Hepatocyte (in vitro differentiated cells): ENCODE results near the gene STKLD1. TPM values are rescaled to one million over a fixed set of nuclear protein-coding genes. Genes with fewer than 3 reads are reported as not detected.

Experiments used
- DNase-seq: peaks from one replicate; pipeline ENCODE4 v3.0.0-alpha.2; 2016; ENCODE audit warnings: low spot score
- H2AFZ ChIP-seq: fragments of 200-600 bp; sonication (generic); 2 replicates; pipeline ENCODE4 v1.6.0; 2016; ENCODE audit warnings: antibody characterized with exemption, mild to moderate bottlenecking
- H3K27ac ChIP-seq: fragments of 200-600 bp; sonication (generic); 2 replicates; pipeline ENCODE4 v1.5.1; 2016; ENCODE audit warnings: mild to moderate bottlenecking
- H3K27me3 ChIP-seq: fragments of 200-600 bp; sonication (generic); 2 replicates; pipeline ENCODE4 v1.6.1; 2016
- H3K36me3 ChIP-seq: fragments of 200-600 bp; sonication (generic); replicated peaks from 2 replicates; pipeline ENCODE4 v1.5.1; 2016; ENCODE audit warnings: low read depth; ENCODE audit not compliant: insufficient read depth
- H3K4me1 ChIP-seq: fragments of 200-600 bp; sonication (generic); 2 replicates; pipeline ENCODE4 v1.5.1; 2016; ENCODE audit warnings: mild to moderate bottlenecking, moderate library complexity; ENCODE audit not compliant: insufficient read depth
- H3K4me2 ChIP-seq: fragments of 200-600 bp; sonication (generic); 2 replicates; pipeline ENCODE4 v1.6.0; 2016
- H3K4me3 ChIP-seq: fragments of 200-600 bp; sonication (generic); 2 replicates; pipeline ENCODE4 v1.5.1; 2016; ENCODE audit warnings: mild to moderate bottlenecking
- H3K79me2 ChIP-seq: fragments of 200-600 bp; sonication (generic); 2 replicates; pipeline ENCODE4 v1.6.0; 2017; ENCODE audit warnings: mild to moderate bottlenecking
- H3K9me2 ChIP-seq: fragments of 200-600 bp; sonication (generic); replicated peaks from 2 replicates; pipeline ENCODE4 v1.6.0; 2017; ENCODE audit warnings: mild to moderate bottlenecking; ENCODE audit not compliant: insufficient read depth
- H3K9me3 ChIP-seq: fragments of 200-600 bp; sonication (generic); 2 replicates; pipeline ENCODE4 v1.5.1; 2016; ENCODE audit warnings: low read depth, mild to moderate bottlenecking
- H4K20me1 ChIP-seq: fragments of 200-600 bp; sonication (generic); 2 replicates; pipeline ENCODE4 v1.6.0; 2016; ENCODE audit warnings: mild to moderate bottlenecking; ENCODE audit not compliant: insufficient read depth, poor library complexity, severe bottlenecking
- EZH2 ChIP-seq: fragments of 200-600 bp; sonication (generic); IDR thresholded peaks from 2 replicates; pipeline ENCODE4 v1.6.1; 2016; ENCODE audit warnings: antibody characterized with exemption, mild to moderate bottlenecking, borderline replicate concordance
- EZH2phosphoT487 ChIP-seq: fragments of 200-600 bp; sonication (generic); IDR thresholded peaks from one replicate; pipeline ENCODE4 v1.6.1; 2018; ENCODE audit warnings: antibody characterized with exemption, mild to moderate bottlenecking, low read depth, moderate library complexity; ENCODE audit not compliant: unreplicated experiment, severe bottlenecking
- WGBS: methylation state at CpG from one replicate; pipeline ENCODE4 v1.1.6; 2016; ENCODE audit warnings: low lambda C conversion rate; ENCODE audit errors: missing lambda C conversion rate; 5-methylcytosine and 5-hydroxymethylcytosine counted together
- polyA plus RNA-seq: library from polyadenylated mRNA; unstranded; fragments of >200 nt; fragmentation: Nextera tagmentation; extraction: Ambion mirVana; gene quantifications from 2 replicates; pipeline ENCODE4 v1.2.1, GENCODE V29; 2016
- total RNA-seq: library from RNA; depleted of rRNA; stranded (reverse); fragments of >200 nt; gene quantifications from 2 replicates; pipeline ENCODE4 v1.2.3, GENCODE V29; 2014
- TF ChIP-seq, protein P1 (sequence below): fragments of 200-600 bp; sonication (generic); IDR thresholded peaks from 2 replicates; pipeline ENCODE4 v1.5.1; 2016; ENCODE audit warnings: antibody characterized with exemption, mild to moderate bottlenecking; ENCODE audit not compliant: poor library complexity

STKLD1 gene
- total and polyA plus RNA-seq, 2 experiments from 2014 or later = 0.10 to 2.5 TPM

DNA sequence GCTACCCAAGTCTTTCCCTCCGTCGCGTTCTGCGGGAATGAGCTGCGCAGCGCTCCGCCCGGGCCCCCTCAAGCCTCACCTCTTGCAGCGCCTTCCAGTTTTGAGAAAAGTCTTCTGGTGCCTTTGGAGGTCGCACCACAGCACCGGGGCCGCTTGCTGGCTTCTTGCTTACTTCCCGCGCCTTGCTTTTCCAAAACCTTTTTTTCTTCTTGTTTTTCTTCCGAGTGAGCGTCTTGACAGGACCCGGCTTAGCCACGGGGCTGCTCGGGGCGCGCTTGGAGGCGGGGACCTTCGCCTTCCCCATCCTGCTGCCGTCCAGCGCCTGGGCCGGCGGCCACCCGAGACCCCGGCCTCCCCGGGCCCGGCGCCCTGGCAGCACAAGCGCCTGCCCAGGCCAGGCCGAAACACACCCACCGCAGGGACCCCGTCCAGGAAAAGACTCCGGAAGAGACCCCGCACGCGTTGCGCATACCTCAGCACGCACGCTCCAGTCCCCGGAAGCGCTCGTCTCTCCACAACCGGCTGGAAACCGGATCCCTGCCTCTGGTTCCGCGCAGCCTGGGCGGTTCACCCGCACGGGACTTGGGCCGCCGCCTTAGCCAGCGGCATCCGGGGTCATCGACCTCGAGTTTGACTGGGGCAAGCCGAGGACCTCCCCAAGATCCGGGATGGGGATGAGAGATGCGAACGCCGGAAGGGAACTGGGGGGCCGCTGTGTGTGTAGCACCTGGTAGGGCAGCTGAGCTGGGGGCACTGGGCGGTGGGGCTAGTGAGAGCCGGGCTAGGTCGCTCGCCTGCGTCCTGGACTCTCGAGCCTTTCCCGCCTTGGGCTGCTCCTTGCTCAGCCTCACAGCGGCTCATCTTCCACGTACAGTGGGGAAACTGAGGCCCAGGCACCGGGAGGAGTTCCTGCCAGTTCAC lies 41.6 kb downstream of the STKLD1 start, which contains the start of gene REXO4:
Gene REXO4 (minus strand): TSS at position 470 of the 921 bp plus-strand sequence. CDS start 166 bp downstream, at position 304.
- TF ChIP-seq, protein P1, sequence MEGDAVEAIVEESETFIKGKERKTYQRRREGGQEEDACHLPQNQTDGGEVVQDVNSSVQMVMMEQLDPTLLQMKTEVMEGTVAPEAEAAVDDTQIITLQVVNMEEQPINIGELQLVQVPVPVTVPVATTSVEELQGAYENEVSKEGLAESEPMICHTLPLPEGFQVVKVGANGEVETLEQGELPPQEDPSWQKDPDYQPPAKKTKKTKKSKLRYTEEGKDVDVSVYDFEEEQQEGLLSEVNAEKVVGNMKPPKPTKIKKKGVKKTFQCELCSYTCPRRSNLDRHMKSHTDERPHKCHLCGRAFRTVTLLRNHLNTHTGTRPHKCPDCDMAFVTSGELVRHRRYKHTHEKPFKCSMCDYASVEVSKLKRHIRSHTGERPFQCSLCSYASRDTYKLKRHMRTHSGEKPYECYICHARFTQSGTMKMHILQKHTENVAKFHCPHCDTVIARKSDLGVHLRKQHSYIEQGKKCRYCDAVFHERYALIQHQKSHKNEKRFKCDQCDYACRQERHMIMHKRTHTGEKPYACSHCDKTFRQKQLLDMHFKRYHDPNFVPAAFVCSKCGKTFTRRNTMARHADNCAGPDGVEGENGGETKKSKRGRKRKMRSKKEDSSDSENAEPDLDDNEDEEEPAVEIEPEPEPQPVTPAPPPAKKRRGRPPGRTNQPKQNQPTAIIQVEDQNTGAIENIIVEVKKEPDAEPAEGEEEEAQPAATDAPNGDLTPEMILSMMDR = no peak
- no peak for TF ChIP-seq EZH2
- TF ChIP-seq EZH2phosphoT487 = no peak
- Histone ChIP-seq H3K27me3 (no peaks in the 10 kb centered on the region), H3K79me2 (peaks cover 36% of the 10 kb centered on the region), H3K9me3 (no peaks in the 10 kb centered on the region), H3K36me3 (no peaks in the 10 kb centered on the region), H3K4me2 (peak within 1 kb of the TSS; percentile 90), H3K27ac (peak within 1 kb of the TSS; percentile 94), H2AFZ (peak within 1 kb of the TSS; percentile 90), H3K4me3 (peak within 1 kb of the TSS; percentile 91), H3K4me1 (peaks cover 13% of the 10 kb centered on the region), H4K20me1 (no peaks in the 10 kb centered on the region), H3K9me2 (no peaks in the 10 kb centered on the region)
- DNase-seq = peak; percentile 90
- 3% methylated on average over 70 of the region's 75 CpGs for WGBS

- no peaks in the 10 kb centered on the region for H3K36me3 ChIP-seq
- peak overlapping the region; percentile 94 for H3K27ac ChIP-seq
- peak overlapping the region; percentile 90 for H3K4me2 ChIP-seq
- peaks cover 13% of the 10 kb centered on the region for H3K4me1 ChIP-seq
- no peaks in the 10 kb centered on the region for H3K27me3 ChIP-seq
- peaks cover 36% of the 10 kb centered on the region for H3K79me2 ChIP-seq
- no peak overlapping the region for H3K4me3 ChIP-seq
- DNase-seq = peak; percentile 40
- TF ChIP-seq EZH2 (no peak), EZH2phosphoT487 (no peak)
- TF ChIP-seq, protein P1 = no peak
- peak overlapping the region; percentile 90 for H2AFZ ChIP-seq
- no peaks in the 10 kb centered on the region for H3K9me3 ChIP-seq
- 68% methylated on average over 13 of the region's 13 CpGs for WGBS
- H3K9me2 ChIP-seq = no peaks in the 10 kb centered on the region
- H4K20me1 ChIP-seq = no peaks in the 10 kb centered on the region
These were observed 42.8 kb downstream of the STKLD1 start for GRCh38 chr9:133419005-133419404.

- TF ChIP-seq, protein P1 = no peak
- TF ChIP-seq EZH2phosphoT487 (no peak), EZH2 (no peak)
- Histone ChIP-seq H3K79me2 (peaks cover 23% of the 10 kb centered on the region), H3K27ac (no peak overlapping the region), H3K27me3 (no peaks in the 10 kb centered on the region), H3K4me1 (peaks cover 13% of the 10 kb centered on the region), H3K4me3 (no peak overlapping the region), H3K9me2 (no peaks in the 10 kb centered on the region), H3K4me2 (no peak overlapping the region), H3K9me3 (no peaks in the 10 kb centered on the region), H4K20me1 (no peaks in the 10 kb centered on the region), H2AFZ (no peak overlapping the region), H3K36me3 (no peaks in the 10 kb centered on the region)
- no peak for DNase-seq
- WGBS = 81% methylated on average over 5 of the region's 5 CpGs
These were observed 44.2 kb downstream of the STKLD1 start for GRCh38 chr9:133420392-133420827.
